Stomach (tissue), 9 donors: Measurements from ENCODE around the gene CKLF. TPM values are rescaled to one million over a fixed set of nuclear protein-coding genes. Genes with fewer than 3 reads are reported as not detected.

Experiments used
- DNase-seq, 2 donors: peaks; one replicate each; pipeline versions ENCODE4 v3.0.0 to v3.0.0-alpha.2; 2013 to 2019
- H3K27ac ChIP-seq, 5 donors: fragments of 200-600 bp in 4 of 5; sonication (generic) in 4 of 5; one replicate each; pipeline ENCODE4 v1.5.1; 2013 to 2019; ENCODE audit warnings: mild to moderate bottlenecking in 1 of 5, moderate library complexity in 1 of 5
- H3K27me3 ChIP-seq, 3 donors: fragments of 200-600 bp; sonication (generic); one replicate each; pipeline ENCODE4 v1.5.1; 2017 to 2019; ENCODE audit warnings: mixed run types in 1 of 3
- H3K36me3 ChIP-seq, 4 donors: fragments of 200-600 bp; sonication (generic); 1 replicate in 3 of 4; 2 replicates in 1 of 4; pipeline ENCODE4 v1.5.1; 2016 to 2019
- H3K4me1 ChIP-seq, 4 donors: fragments of 200-600 bp; sonication (generic); one replicate each; pipeline ENCODE4 v1.5.1; 2016 to 2019
- H3K4me3 ChIP-seq, 4 donors: fragments of 200-600 bp; sonication (generic) in 3 of 4; one replicate each; pipeline ENCODE4 v1.5.1; 2016 to 2019; ENCODE audit warnings: mild to moderate bottlenecking in 1 of 4
- H3K9me3 ChIP-seq, 4 donors: fragments of 200-600 bp; sonication (generic); one replicate each; pipeline ENCODE4 v1.5.1; 2016 to 2019
- CTCF ChIP-seq, 7 experiments: fragments of 450-650 bp in 4 of 7; fragments of 200-600 bp in 3 of 7; sonication (generic) in 3 of 7; IDR thresholded peaks; one replicate each; pipeline ENCODE4 v1.5.1; 2016 to 2019; ENCODE audit warnings: antibody characterized with exemption in 7 of 7, control low read depth in 2 of 7, mild to moderate bottlenecking in 1 of 7
- EP300 ChIP-seq: sonication (generic); formaldehyde crosslinking; IDR thresholded peaks from one replicate; pipeline ENCODE4 v1.6.1; 2017; ENCODE audit warnings: antibody characterized with exemption
- POLR2A ChIP-seq, 4 donors: fragments of 450-650 bp; IDR thresholded peaks; one replicate each; pipeline ENCODE4 v1.6.1; 2016; ENCODE audit warnings: antibody characterized with exemption in 4 of 4, control low read depth in 2 of 4, mild to moderate bottlenecking in 1 of 4, moderate library complexity in 1 of 4
- POLR2AphosphoS5 ChIP-seq, 3 donors: sonication (generic); formaldehyde crosslinking; IDR thresholded peaks; one replicate each; pipeline ENCODE4 v1.6.1; 2016; ENCODE audit warnings: antibody characterized with exemption in 3 of 3
- WGBS, 5 donors: extraction: QIAGEN DNeasy Blood & Tissue Kit in 3 of 5; methylation state at CpG; one replicate each; pipeline versions ENCODE4 v1.1.5 to v1.1.7; 2013 to 2018; 5-methylcytosine and 5-hydroxymethylcytosine counted together
- intact Hi-C: fragments of 100-400 bp; cut with DNase I; formaldehyde crosslinking; loops from one replicate; pipeline ENCODE4 v1.15.1; 2023; ENCODE audit warnings: low total_unique reads
- polyA plus RNA-seq, 3 donors: library from polyadenylated mRNA; stranded (reverse); fragments of 200-250 nt; gene quantifications; one replicate each; pipeline ENCODE4 v1.2.3, GENCODE V29; 2013
- total RNA-seq, 5 donors: library from RNA; depleted of rRNA; stranded (reverse); fragments of >200 nt; gene quantifications; one replicate each; pipeline versions ENCODE4 v1.1.0 to v1.2.3, GENCODE V29; 2014 to 2016
- donor health status: healthy with polysubstance abuse.
- donor health status: Bipolar disorder and iron deficiency.
- donor health status: healthy.

The CKLF gene
- total and polyA plus RNA-seq, 8 donors = 4.1 to 35.7 (median 25.2) TPM; not detected in 1

- peak in 1 of 2 donors; percentile 47 for DNase-seq
- 42 to 83% (median 74%) methylated on average over 3 of the region's 3 CpGs for WGBS, 5 donors
- intact Hi-C loops = no loop called here
These were observed 12.5 kb upstream of the CKLF start for GRCh38 chr16:66539623-66540469.

DNA sequence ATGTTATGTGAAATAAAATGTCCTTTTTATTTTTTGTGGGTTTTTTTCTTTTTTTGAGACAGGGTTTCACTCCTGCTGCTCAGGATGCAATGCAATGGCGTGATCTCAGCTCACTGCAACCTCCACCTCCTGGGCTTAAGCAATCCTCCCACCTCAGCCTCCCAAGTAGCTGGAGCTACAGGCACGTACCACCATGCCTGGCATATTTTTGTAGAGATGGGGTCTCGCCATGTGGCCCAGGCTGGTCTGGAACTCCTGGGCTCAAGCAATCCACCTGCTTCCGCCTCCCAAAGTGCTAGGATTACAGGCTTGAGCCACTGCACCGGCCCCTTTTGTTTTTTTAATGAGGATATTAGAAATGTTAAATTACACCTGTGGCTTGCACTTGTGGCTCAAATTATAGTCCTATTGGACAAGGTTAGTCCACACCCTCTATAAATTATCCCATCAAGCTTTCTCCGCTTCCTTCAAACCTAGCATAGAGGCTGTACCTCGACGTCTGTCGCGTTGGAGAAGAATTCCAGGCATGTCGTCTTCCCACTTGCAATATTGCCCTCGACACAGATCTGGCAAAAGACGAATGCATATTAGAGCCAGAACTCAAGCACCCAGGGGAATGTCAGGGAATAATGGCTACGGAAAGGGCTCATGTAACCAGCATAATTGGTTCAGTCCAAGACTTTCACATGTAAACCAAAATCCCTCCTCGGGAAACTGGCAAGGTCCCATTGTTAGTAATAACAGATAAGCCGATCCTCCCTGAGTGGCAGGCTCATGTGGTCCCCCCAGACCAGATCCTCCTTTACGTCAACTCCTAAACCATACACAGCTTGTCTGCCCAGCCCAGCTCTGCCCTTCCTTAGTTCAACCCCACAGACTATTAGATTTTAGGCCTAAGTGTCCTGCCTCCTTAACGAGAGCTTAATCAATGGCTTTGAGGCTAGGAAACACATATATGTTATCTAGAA lies 10.7 kb upstream of the CKLF start:
- Histone ChIP-seq H3K36me3 (peaks cover 3 to 92% (median 75%) of the 10 kb centered on the region in 4 donors), H3K4me3 (no peak overlapping the region), H3K27ac (no peak overlapping the region), H3K4me1 (peaks cover 0 to 4% (median 0%) of the 10 kb centered on the region in 4 donors), H3K9me3 (no peaks in the 10 kb centered on the region), H3K27me3 (no peaks in the 10 kb centered on the region)
- no peak for DNase-seq
- TF ChIP-seq POLR2AphosphoS5 (IDR thresholded peaks at IDR 0.05) = no peak
- TF ChIP-seq CTCF (IDR thresholded peaks at IDR 0.05) = no peak
- no peak for TF ChIP-seq POLR2A (IDR thresholded peaks at IDR 0.05)
- TF ChIP-seq EP300 = no peak
- WGBS, 5 donors = 86 to 90% (median 87%) methylated on average over 18 of the region's 18 CpGs
- intact Hi-C loops = no loop called here

More at GRCh38 chr16:66539623-66540469, 12.5 kb upstream of the CKLF start:
- Histone ChIP-seq H3K4me1 (peaks cover 0 to 4% (median 0%) of the 10 kb centered on the region in 4 donors), H3K9me3 (no peaks in the 10 kb centered on the region), H3K27me3 (no peaks in the 10 kb centered on the region), H3K27ac (no peak overlapping the region), H3K36me3 (peaks cover 11 to 97% (median 87%) of the 10 kb centered on the region in 4 donors), H3K4me3 (no peak overlapping the region)
- TF ChIP-seq POLR2A (IDR thresholded peaks at IDR 0.05) (no peak), EP300 (no peak), CTCF (IDR thresholded peaks at IDR 0.05) (no peak), POLR2AphosphoS5 (IDR thresholded peaks at IDR 0.05) (no peak)

DNA sequence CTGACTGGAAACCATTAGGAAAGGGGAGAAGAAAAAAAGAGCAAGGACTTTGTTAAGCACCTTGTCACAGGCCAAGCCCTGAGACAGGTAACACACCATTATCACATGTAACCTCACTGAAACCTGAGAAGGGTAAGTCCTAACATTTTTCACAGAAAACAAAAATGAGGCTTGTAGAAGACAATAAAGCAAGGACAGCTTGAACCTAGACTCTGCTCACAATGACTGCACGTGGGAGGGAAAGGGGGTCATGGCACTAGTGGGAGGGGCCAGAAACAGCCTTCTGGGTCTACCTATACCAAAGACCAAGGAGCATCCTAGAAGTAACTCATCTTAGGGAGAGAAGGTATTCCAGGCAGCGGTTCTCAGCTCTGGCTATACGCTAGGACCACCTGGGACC lies 10.0 kb upstream of the CKLF start:
- Histone ChIP-seq H3K4me3 (no peak overlapping the region), H3K9me3 (no peaks in the 10 kb centered on the region), H3K36me3 (peaks cover 3 to 92% (median 71%) of the 10 kb centered on the region in 4 donors), H3K4me1 (peaks cover 0 to 9% (median 0%) of the 10 kb centered on the region in 4 donors), H3K27me3 (no peaks in the 10 kb centered on the region), H3K27ac (no peak overlapping the region)
- WGBS, 5 donors = 76 to 95% (median 90%) methylated on average over 3 of the region's 3 CpGs
- no peak for TF ChIP-seq POLR2AphosphoS5 (IDR thresholded peaks at IDR 0.05)
- DNase-seq = no peak
- intact Hi-C loops = no loop called here

GRCh38 chr16:66543541-66543940 lies 8.8 kb upstream of the CKLF start:
- Histone ChIP-seq H3K9me3 (no peaks in the 10 kb centered on the region), H3K36me3 (peaks cover 3 to 86% (median 63%) of the 10 kb centered on the region in 4 donors), H3K27me3 (no peaks in the 10 kb centered on the region), H3K4me1 (peaks cover 0 to 20% (median 5%) of the 10 kb centered on the region in 4 donors), H3K27ac (no peak overlapping the region), H3K4me3 (no peak overlapping the region)
- intact Hi-C loops = no loop called here
- TF ChIP-seq CTCF (IDR thresholded peaks at IDR 0.05) = no peak
- no peak for TF ChIP-seq POLR2A (IDR thresholded peaks at IDR 0.05)
- no peak for TF ChIP-seq EP300
- no peak for TF ChIP-seq POLR2AphosphoS5 (IDR thresholded peaks at IDR 0.05)
- 70 to 91% (median 89%) methylated on average over 2 to 6 of the region's 6 CpGs for WGBS, 5 donors
- no peak for DNase-seq
